ENCODE measurements around the gene SNX5.

Gene SNX5

DNA sequence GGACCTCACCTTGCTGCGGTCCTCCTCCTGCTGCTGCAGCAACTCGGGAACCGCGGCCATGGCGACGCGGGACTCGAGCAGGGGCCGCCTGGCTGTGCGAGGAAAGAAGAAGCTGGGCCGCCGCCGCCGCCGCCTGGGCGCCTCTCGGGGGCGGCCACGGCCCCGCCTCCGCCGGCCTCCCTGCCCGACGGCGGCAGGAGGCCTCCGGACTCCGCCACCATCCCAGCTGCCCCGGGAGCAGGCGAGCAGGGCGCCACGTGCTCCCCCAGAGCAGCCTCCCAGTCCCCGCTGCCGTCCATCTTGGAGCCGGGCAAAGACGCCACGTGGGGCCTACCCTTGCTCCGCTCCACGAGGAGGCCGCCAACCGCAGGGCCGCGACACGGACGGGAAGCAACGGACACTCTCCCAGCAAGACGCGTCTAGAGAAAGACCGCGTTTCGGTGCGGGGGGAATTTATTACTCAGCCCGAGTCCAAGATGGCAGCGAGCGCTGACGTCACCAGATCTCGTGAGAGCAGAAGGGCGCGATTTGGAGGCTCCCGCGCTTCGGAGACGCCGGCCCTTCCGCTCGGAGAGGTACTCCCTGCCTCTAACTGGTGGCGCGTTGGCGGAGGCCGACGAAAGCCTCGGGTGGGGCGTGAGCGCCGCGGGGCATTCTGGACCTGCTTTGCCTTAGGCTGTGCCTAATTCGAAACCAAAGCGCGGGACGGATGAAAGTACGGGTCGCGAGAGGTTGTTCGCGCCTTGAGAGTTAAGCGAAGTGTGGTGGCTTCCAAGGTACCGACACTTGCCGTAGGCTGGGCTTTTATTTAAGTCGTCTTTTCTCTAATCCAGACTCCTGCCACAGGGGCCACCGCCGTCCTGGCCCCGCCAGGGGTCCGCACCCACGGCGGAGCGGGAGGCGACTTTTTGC lies at the start of gene SNX5, which contains the start of gene MGME1:
TSS of gene SNX5 (minus strand) at position 429 of the 912 bp plus-strand sequence. CDS start at position 60, 369 bp downstream.
TSS of gene MGME1 (plus strand) at position 653 of the 912 bp plus-strand sequence. CDS start 842 bp downstream, outside the sequence.
- DNase-seq = peak; percentile 100

DNA sequence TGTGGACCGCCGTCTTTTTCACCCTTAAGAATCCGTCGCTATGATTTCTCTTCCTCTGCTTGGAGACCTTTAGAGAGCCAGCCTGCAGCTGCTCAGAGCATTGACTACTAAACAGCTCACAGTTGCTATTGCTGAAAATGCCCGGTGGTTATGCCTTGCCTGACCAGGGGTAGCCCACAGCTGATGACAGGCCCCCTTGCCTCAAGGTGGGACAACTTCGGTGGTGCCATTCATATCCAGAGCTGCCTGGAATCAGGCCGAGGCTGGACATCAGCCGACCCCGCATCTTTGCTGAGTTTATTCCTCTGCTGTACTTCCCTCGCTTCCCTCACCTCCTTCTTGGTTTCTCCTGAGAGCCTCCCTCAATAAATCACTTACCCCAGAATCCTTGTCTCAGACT lies 49.5 kb upstream of the SNX5 start:
- no peak for DNase-seq

DNA sequence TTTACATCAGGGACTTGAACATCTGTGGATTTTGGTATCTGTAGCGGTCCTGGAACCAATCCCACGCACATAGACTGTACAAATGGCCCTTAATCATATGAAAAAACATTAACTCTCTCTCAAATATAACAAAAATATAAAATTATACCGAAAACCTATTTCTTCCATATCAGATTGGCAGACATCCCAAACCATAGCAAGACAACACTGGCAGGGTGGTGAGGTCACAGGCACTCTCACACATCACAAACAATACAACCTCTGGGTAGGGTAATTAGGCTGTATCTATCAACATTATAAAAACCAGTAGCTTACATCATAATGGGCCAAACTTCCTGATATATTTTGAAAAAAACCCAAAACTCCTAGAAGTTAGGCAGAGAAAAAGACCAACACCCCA lies 48.2 kb upstream of the SNX5 start:
- no peak for DNase-seq

DNA sequence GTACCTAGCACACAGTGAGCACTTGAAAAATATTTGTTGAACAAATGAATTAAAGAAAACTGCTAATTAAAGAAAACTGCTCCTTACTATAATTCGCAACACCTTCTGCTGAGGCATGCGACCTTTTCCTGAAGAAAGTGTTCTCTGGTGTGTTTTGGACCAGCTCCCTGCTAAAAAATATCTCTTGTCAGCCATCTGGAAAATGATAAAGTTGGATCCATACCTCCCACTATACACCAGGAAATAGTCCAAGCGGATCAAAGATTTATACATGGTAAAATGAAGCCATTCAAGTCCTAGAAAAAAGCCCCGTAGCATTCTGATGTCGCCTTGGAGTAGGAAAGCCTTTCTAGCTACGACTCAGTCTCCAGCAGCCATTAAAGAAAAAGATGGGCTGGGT lies 45.8 kb upstream of the SNX5 start:
- no peak for DNase-seq

DNA sequence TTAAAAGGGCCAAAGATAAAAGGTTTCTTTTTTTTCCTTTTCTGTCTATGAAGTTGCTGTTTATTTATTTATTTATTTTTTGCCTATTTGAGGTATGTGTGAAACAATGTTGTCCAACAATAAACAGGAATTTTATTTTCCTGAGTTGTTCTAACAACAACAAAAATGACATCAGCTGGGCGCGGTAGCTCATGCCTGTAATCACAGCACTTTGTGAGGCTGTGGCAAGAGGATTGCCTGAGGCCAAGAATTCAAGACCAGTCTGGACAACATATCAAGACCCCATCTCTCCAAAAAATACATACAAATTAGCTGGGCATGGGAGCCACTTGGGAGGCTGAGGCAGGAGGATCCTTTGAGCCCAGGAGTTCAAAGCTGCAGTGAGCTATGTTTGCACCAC lies 44.3 kb upstream of the SNX5 start:
- DNase-seq = no peak

DNA sequence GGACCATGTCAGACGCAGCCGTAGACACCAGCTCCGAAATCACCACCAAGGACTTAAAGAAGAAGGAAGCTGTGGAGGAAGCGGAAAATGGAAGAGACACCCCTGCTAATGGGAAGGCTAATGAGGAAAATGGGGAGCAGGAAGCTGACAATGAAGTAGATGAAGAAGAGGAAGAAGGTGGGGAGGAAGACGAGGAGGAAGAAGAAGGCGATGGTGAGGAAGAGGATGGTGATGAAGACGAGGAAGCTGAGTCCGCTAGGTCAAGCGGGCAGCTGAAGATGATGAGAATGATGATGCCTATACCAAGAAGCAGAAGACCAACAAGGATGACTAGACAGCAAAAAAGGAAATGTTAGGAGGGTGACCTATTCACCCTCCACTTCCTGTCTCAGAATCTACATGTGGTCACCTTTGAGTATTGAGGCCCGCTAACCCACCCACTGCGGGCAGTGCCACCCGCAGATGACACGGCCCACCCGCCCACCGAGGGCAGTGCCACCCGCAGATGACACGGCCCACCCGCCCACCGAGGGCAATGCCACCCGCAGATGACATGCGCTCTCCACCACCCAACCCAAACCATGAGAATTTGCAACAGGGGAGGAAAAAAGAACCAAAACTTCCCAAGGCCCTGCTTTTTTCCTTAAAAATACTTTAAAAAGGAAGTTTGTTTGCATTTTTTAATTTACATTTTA lies 43.5 kb upstream of the SNX5 start:
- DNase-seq = no peak

DNA sequence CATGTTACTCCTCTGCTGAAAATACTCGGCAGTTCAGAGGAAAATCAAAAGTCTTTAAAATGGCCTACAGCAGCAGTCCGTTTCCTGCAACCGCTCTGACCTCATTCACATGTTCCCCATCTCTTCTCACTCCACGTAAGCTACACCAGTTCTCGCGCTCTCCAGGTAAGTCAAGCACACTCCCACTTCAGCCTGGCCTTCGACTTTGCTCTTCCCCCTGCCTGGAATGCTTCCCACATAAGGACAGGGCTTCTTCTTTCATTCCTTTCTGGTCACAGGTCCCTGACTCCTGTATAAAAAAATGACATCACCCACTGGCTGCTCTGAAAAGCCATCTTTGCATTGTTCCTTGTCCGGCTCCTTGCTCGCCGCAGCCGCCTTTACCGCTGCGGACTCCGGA lies 42.9 kb upstream of the SNX5 start:
- no peak for DNase-seq

DNA sequence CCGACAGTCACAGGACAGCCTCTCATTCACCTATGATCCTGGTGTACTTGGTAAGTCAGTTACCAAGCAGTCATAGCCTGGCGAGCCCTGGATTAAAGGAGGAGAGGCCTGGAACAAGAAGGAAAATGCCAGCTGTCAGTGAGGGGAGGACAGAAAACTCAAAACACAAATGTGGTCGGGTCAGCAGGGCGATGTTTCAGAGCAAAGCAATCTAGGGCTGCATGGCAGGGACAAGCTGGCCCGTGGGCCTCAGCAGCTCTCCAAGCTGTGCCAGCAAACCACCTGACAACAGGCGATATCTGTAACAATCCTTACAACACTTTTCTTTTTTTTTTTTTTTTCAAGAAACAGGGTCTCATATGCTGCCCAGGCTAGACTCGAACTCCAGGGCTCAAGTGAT lies 40.5 kb upstream of the SNX5 start:
- DNase-seq = no peak

DNA sequence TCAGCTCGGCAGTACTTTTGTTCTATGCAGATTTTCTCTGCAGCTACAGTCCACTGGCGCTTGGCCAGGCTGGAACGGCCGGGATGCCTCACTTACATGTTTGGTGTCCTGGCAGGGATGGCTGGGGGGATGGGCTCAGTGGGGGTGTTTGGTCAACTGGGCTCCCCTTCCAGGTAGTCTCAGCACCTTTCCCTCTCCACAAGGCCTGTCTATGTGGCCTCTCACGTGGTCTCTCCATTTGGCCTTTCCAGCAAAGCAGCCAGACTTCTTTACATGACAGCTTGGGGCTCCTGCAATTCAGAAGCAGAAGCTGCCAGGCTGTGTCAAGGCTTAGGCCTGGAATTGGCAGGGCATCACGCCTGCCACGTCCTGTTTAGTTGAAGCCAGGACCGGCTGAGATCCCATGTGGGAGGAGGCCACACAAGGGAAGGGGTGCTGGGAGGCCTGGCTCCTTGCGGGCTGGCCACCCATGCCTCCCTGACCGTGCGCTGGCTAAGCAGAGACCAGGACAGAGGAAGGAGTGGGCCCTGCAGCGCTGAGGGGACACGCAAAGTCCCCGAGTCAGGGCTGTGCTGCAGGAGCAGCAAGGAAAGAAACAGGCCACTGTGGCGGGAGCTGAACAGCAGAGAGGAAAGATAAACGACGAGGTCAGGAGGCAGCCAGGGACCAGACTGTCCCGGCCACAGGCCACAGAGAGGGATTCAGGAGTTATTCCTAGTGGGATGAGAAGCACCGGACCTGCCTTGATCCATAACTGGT lies 39.1 kb upstream of the SNX5 start:
- no peak for DNase-seq

DNA sequence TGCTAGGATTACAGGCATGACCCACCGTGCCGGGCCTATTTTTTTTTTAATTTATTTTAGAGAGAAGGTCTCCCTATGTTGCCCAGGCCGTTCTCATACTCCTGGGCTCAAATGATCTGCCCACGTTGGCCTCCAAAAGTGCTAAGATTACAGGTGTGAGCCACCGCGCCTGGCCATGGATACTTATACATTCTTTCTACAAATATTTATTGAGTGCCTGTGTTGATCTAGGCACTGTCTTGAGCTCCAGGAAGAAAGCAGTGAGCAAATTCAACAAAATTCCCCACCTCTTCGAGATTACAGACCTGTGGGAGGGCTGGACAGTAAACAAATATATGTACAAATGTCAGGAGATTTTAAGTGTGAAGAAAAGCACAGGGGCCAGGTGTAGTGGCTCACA lies 38.1 kb upstream of the SNX5 start:
- no peak for DNase-seq

DNA sequence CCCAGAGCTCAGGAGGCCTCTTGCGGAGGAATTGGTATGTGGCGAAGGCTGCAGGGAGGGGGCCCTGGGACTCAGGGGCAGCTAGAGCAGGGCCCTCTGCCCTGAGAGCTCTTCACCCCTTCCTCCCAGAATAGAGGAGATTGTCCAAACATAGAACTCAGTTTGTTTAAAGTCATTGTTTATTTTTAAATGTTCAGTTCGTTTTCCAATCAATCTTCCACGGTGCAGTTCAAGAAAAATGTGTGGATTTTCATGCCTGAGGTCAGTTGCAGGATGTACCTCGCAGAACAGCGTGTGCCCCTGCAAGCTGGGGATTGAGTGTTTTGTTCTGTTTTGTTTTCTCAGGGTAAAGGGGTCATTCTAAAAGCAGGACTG lies 37.4 kb upstream of the SNX5 start:
- DNase-seq = no peak

DNA sequence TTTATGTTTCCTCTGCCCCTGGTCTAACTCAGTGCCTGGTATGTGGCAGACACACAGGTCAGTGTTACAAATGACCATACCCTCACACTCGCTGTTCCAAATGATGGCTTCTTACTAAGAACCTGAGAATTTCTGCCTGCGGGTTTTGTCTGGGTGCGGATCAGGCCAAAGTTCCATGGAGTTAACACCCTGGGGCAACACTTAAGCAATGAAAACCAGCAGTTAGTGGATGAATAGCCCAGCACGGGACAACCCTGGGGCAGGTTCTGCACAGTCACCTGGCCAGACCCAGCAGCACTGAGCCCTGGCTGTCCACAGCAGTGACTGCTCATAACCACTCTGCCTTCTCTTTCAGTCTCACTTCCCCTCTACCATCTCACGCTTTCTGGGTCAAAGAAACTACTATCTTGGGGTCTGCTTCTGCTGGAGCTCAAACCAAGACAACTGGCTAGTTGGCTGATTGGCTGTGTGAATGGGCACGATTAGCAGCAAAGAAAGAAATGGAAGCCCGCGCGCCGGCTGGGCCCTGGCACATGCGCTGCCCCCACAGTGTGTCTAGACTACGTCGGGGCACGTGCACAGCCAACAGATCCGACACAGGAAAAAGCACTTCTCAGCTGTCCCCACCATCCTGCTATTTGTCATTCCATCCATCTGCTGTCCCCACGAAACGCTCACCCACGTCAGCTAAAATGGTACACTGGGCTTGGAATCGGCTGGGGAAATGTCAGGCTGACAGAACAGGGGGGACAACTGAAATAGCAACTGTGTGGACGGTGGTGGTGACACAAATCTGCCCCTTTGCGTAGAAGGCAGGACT lies 36.8 kb upstream of the SNX5 start:
- no peak for DNase-seq

DNA sequence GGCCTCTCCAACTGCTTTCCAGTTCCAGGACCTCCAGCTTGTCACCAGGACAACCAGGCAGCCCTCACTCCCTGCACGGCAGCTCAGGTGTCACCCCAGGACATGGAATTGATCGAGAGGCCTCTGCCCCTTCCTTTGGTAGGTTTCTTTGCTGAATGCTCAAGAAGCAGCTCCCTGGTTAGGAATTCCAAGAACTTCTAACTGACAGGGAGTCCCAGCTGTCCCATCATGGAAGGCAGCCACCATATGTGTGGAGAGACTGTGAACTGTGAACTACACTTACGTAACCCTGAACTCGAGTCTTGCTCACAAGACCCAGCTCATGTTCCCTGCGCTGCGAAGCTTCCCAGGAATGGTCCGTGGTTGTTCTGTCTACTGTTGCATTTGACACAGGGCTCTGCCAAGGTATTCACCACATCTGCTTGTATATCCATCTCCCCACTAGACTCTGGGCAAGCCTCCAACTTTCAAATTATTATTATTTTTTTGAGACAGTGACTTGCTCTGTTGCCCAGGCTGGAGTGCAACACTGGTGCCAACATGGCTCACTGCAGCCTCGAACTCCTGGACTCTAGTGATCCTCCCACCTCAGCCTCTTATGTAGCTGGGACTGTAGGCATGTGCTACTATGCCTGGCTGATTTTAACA lies 35.9 kb upstream of the SNX5 start:
- DNase-seq = no peak

DNA sequence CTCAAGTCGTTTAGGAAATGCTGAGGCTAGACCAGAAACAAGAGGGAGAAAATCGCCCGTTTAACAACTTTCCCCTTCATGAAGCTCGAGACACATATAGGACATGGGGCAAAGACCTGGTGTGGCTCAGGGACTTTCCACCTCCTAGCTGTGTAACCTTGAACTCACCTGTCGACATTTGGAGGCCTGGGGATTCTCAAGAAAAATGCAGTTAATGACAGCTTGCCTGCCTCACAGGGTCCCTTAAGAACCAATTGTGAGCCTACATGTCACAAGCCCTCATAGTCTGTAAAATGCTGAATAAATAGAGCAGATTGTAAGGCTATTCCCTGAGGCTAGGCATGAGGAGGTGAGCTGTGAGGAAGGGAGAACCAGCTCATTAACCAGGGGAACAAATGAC lies 35.3 kb upstream of the SNX5 start:
- DNase-seq = no peak

DNA sequence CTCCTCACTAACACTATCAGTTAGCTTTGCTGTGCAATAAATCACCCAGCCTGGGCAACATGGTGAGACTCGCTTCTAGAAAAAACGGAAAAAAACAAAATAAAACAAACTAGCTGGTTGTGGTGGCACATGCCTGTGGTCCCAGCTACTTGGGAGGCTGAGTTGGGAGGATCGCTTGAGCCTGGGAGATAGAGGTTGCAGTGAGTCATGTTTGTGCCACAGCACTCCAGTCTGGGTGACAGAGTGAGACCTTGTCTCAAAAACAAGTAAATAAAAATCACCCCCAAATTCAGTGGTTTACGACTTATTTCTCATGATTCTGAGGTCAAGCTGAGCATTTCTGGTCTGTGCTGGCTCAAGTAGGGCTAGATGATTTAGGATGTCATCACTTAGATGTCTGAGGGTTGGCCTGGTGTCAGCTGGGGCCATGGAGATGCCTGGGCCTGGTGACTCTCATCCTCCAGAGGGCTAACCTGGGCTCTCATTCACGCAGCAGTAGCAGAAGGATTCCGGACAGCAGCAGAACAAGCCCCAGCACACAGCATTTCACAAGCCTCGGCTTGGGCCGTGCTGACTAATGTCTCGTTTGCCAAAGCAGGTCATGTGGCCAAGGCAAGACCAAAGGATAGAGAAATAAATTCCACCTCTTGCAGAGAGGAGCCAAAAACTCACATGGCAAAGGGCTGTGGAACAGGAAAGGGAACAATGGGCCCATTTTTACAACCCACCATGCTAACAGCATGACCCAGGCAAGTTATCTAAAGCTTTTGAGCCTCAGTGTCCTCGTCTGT lies 32.7 kb upstream of the SNX5 start:
- DNase-seq = no peak

DNA sequence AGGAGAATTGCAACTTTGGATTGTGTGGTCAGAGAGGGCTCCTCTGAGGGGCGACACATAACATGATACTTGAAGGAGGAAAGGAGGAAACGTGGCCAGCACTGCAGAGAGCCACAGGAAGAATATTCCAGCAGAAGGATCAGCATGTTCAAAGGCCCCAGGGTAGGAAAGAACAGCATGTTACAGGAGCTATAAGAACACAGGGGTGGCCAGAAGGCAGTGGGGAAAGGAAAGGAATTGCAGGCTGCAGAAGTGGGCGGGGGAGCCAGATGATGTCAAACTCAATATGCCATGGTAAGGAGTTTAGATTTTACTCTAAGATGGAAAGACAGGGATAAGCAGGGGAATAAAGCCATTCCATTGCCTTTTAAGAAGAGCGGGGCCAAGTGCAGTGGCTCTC lies 31.0 kb upstream of the SNX5 start:
- DNase-seq = no peak

DNA sequence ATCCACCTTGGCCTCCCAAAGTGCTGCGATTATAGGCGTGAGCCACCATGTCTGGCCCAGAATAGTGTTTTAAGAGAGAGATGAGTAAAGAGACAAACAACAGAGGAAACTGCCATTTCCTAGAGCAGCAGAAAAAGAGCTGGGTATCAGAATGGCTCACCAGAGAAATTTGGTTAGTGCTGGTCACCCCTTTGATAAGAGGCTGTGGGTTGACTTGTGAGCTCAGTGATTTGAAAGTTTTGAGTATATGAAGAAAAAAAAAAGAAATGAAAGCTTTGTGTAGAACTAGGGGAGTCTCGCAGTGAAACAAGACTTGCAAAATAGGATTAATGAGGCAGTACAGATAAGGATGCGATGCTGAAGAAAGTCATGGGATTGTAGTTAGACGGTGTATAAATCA lies 29.9 kb upstream of the SNX5 start:
- DNase-seq = no peak

DNA sequence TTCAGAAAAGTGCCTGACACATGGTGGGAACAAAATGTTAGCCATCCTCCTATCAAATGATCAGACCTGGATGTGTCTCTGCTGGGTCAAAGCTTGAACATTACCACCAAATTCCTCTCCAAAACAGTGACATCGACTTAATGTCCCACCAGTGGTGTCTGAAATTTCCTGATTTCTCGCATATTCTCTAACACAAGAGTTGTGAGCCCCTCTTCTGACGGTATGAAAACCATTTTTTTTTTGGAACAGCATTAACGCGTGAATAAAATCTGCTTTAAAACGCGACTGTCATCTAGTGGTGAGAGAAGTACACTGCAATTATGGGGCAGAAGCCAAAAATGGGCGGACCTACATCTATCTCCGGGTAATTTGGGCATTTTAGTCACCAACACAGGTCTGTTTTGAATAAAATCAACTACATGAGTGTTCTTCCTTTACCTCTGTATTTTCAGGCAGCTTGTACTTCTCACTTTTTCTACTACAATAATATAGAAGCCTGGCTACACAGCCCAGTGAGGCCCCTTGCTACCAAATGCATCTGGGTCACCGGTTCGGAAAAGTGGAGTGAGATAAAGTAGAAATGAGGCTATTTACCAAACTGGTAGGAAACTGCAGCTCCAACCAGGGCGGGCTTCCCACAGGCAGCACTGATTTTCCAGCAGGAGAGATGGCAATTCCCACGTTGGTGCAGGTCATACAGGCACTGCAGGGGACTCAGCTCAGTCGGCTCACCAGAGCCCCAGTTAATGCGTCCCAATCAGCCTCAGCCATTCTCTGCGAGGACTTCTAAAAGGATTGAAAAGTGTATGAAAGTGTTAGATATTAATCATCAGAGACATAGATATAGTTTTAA lies 27.6 kb upstream of the SNX5 start:
- no peak for DNase-seq

DNA sequence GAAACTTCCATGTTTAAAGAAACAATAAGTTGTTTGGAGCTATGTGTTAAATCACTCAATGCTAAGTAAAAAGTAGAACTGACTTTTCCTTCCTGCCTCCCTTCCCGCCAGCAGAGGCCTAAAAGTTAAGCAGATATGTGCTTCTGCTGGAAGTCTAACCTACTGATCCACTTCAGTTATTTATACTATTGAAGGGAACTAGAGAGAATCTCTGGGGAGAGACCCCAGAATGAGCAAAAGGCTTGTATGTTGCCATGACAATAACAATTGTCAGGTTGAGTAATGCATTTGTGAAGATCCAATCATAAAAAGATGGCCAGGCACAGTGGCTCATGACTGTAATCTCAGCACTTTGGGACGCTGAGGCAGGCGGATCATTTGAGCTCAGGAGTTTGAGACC lies 25.0 kb upstream of the SNX5 start:
- DNase-seq = no peak

DNA sequence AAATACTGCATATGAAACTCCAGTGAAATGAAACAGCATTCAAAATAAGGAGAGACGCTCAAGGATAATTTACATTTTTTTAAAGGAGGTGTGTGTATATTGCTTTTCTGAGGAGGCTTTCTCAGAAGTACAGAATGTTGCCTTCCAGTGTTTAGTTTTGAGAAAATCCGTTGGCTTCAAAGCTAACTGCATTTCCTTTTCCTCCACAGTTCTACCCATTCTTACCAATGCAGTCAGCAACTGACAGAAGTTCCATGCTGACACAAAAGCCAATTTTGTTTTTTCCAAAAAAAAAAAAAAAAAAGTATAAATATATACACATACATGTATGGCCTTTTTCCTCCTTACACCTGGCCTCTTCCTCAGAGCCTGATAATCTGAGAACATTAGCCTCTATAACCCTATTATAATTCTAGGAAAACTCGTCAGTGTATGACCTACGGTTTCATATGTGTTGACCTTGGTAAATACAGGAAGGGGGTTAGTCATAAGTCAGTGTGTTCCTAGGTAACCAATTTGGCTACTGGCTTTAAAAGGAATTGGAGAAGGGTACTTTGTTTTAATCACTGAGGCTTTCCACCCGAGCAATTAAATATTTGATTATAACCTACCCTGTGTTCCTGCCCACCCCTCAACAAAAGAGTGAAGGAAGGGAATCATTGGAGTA lies 24.4 kb upstream of the SNX5 start:
- DNase-seq = no peak
